ENCODE results near the gene FAM3A.

Gene FAM3A

GRCh38 chrX:154467556-154467955 is 48.5 kb downstream of the FAM3A start:
- no peak overlapping the region for H3K27ac Mint-ChIP-seq
- H3K4me3 Mint-ChIP-seq = no peak overlapping the region
- DNase-seq (ENCODE audit: low spot score in 2 of 2) (no peak), ATAC-seq (no peak)
- no peaks in the 10 kb centered on the region for H3K4me1 Mint-ChIP-seq
- H3K9me3 Mint-ChIP-seq = no peaks in the 10 kb centered on the region
- peaks cover 57% of the 10 kb centered on the region for H3K36me3 Mint-ChIP-seq

GRCh38 chrX:154466907-154467306 is 49.1 kb downstream of the FAM3A start:
- DNase-seq (ENCODE audit: low spot score in 2 of 2) (no peak), ATAC-seq (no peak)
- Mint-ChIP-seq H3K36me3 (peaks cover 60% of the 10 kb centered on the region), H3K27ac (no peak overlapping the region), H3K4me3 (no peak overlapping the region), H3K4me1 (peaks cover 3% of the 10 kb centered on the region), H3K9me3 (no peaks in the 10 kb centered on the region)

GRCh38 chrX:154466036-154466435 is 50.0 kb downstream of the FAM3A start:
- Mint-ChIP-seq H3K9me3 (no peaks in the 10 kb centered on the region), H3K4me3 (no peak overlapping the region), H3K27ac (no peak overlapping the region), H3K36me3 (peaks cover 64% of the 10 kb centered on the region), H3K4me1 (peaks cover 11% of the 10 kb centered on the region)
- ATAC-seq = no peak
- no peak for DNase-seq (ENCODE audit: low spot score in 2 of 2)

- H3K27ac Mint-ChIP-seq = no peak overlapping the region
- H3K9me3 Mint-ChIP-seq = no peaks in the 10 kb centered on the region
- H3K4me3 Mint-ChIP-seq = no peak overlapping the region
- DNase-seq (ENCODE audit: low spot score in 2 of 2) (no peak), ATAC-seq (no peak)
- peaks cover 64% of the 10 kb centered on the region for H3K36me3 Mint-ChIP-seq
- peaks cover 11% of the 10 kb centered on the region for H3K4me1 Mint-ChIP-seq
Measured at GRCh38 chrX:154465601-154466000, 50.4 kb downstream of the FAM3A start.

- Mint-ChIP-seq H3K4me1 (peaks cover 16% of the 10 kb centered on the region), H3K27ac (no peak overlapping the region), H3K9me3 (no peaks in the 10 kb centered on the region), H3K4me3 (no peak overlapping the region), H3K36me3 (peaks cover 61% of the 10 kb centered on the region)
- no peak for DNase-seq (ENCODE audit: low spot score in 2 of 2)
- no peak for ATAC-seq
Measured at GRCh38 chrX:154464806-154465365, 51.1 kb downstream of the FAM3A start.

- ATAC-seq = no peak
- Mint-ChIP-seq H3K4me3 (no peak overlapping the region), H3K9me3 (no peaks in the 10 kb centered on the region), H3K36me3 (peaks cover 49% of the 10 kb centered on the region), H3K4me1 (peaks cover 24% of the 10 kb centered on the region), H3K27ac (no peak overlapping the region)
- DNase-seq (ENCODE audit: low spot score in 2 of 2) = no peak
Measured at GRCh38 chrX:154463611-154464220, 52.3 kb downstream of the FAM3A start.

- peaks cover 46% of the 10 kb centered on the region for H3K36me3 Mint-ChIP-seq
- H3K9me3 Mint-ChIP-seq = no peaks in the 10 kb centered on the region
- no peak for DNase-seq (ENCODE audit: low spot score in 2 of 2)
- H3K4me3 Mint-ChIP-seq = no peak overlapping the region
- H3K4me1 Mint-ChIP-seq = peaks cover 26% of the 10 kb centered on the region
- H3K27ac Mint-ChIP-seq = no peak overlapping the region
- no peak for ATAC-seq
Measured at GRCh38 chrX:154462396-154462795, 53.6 kb downstream of the FAM3A start.

GRCh38 chrX:154460326-154460725 is 55.7 kb downstream of the FAM3A start:
- H3K4me1 Mint-ChIP-seq = peaks cover 30% of the 10 kb centered on the region
- H3K36me3 Mint-ChIP-seq = peaks cover 39% of the 10 kb centered on the region
- H3K27ac Mint-ChIP-seq = no peak overlapping the region
- DNase-seq (ENCODE audit: low spot score in 2 of 2) = no peak
- peak overlapping the region; percentile 76 for H3K4me3 Mint-ChIP-seq
- H3K9me3 Mint-ChIP-seq = no peaks in the 10 kb centered on the region
- no peak for ATAC-seq

- Mint-ChIP-seq H3K4me1 (peaks cover 30% of the 10 kb centered on the region), H3K4me3 (peak overlapping the region; percentile 76), H3K9me3 (no peaks in the 10 kb centered on the region), H3K36me3 (peaks cover 36% of the 10 kb centered on the region), H3K27ac (no peak overlapping the region)
- ATAC-seq = no peak
- DNase-seq (ENCODE audit: low spot score in 2 of 2) = no peak
Measured at GRCh38 chrX:154459832-154460231, 56.2 kb downstream of the FAM3A start.

- Mint-ChIP-seq H3K36me3 (peaks cover 36% of the 10 kb centered on the region), H3K9me3 (no peaks in the 10 kb centered on the region), H3K4me1 (peaks cover 30% of the 10 kb centered on the region), H3K27ac (peak overlapping the region; percentile 71), H3K4me3 (peak overlapping the region; percentile 76)
- ATAC-seq = peak; percentile 62
- no peak for DNase-seq (ENCODE audit: low spot score in 2 of 2)
Measured at GRCh38 chrX:154458954-154459778, 56.9 kb downstream of the FAM3A start.

- ATAC-seq = peak; percentile 83
- Mint-ChIP-seq H3K27ac (peak within 1 kb of the TSS; percentile 95), H3K4me3 (peak within 1 kb of the TSS; percentile 89), H3K4me1 (peaks cover 30% of the 10 kb centered on the region), H3K9me3 (no peaks in the 10 kb centered on the region), H3K36me3 (peaks cover 41% of the 10 kb centered on the region)
- DNase-seq (ENCODE audit: low spot score in 2 of 2) = peak; percentile 69 to 83
Measured at GRCh38 chrX:154458116-154458953, 57.7 kb downstream of the FAM3A start, which contains the start of gene PLXNA3. Gene PLXNA3, plus strand, starts transcription at chrX:154458281. Its CDS starts 1,903 bp downstream, at chrX:154460184.

GRCh38 chrX:154457491-154458115 is 58.4 kb downstream of the FAM3A start:
- ATAC-seq (peak; percentile 76), DNase-seq (ENCODE audit: low spot score in 2 of 2) (no peak)
- Mint-ChIP-seq H3K36me3 (peaks cover 38% of the 10 kb centered on the region), H3K4me1 (peaks cover 30% of the 10 kb centered on the region), H3K27ac (peak overlapping the region; percentile 95), H3K9me3 (no peaks in the 10 kb centered on the region), H3K4me3 (peak overlapping the region; percentile 89)
